ENCODE results near the gene FUNDC2. TPM values are rescaled to one million over a fixed set of nuclear protein-coding genes. Genes with fewer than 3 reads are reported as not detected.
A peak's percentile ranks its signal among the peaks of the same experiment; 100 is the strongest.

FUNDC2 gene
- polyA plus RNA-seq, 1 donor (not counting 4 experiments of a cell fraction or from before 2014, with no cell fraction given), result 98.1 TPM

DNA sequence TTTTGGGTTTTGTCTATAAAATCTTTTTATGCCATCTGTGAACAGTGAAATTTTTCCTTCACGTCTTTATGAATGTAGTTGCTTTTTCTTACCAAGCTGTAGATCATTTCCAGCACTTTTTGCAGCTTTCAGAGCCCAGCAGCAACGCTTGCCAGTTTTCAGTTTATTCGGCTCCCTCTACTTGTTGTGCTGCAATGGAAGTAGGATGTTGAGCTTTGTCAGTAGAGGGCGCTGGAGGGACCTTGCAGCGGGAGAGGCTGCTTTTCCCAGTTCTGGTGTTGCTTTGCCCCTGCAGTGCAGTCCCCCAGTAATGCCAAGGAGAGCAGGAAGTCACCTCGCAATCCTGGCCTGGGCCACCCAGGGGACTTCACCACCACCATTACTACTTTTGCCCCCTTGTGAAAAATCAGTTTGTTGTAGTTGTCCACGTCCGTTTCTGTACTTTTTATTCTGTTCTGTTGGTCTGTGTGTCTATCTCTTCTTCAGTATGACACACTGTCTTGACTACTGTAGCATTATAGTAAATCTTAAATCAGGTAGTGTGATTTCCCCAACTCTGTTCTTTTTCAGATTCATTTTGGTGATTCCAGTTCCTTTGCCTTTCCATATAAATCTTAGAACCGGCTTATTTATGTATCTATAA, 22.5 kb downstream of the FUNDC2 start:
- no peaks in the 10 kb centered on the region for H3K4me1 ChIP-seq (ENCODE audit: control insufficient read depth, extremely low read depth, insufficient read depth, low read length)
- H3K4me2 ChIP-seq (ENCODE audit: control insufficient read depth, extremely low read depth, insufficient read depth, low read depth, low read length), result no peak overlapping the region
- H3K79me2 ChIP-seq (ENCODE audit: control insufficient read depth, insufficient read depth, low read length), result no peaks in the 10 kb centered on the region
- FAIRE-seq, result no peak
- H3K9me3 ChIP-seq (ENCODE audit: control insufficient read depth, low read depth, low read length), result no peaks in the 10 kb centered on the region
- no peaks in the 10 kb centered on the region for H4K20me1 ChIP-seq (ENCODE audit: control insufficient read depth, extremely low read depth, insufficient read depth, low read length)
- DNase-seq (ENCODE audit: low read depth, low spot score), result no peak
- H3K4me3 ChIP-seq (ENCODE audit: control insufficient read depth in 2 of 3, extremely low read depth in 1 of 3, insufficient read depth in 2 of 3, low read depth in 1 of 3, low read length in 3 of 3), result no peak overlapping the region
- no peaks in the 10 kb centered on the region for H3K9me1 ChIP-seq (ENCODE audit: control insufficient read depth, extremely low read depth, insufficient read depth, low read length)
- H3K27ac ChIP-seq (ENCODE audit: control insufficient read depth, insufficient read depth, low read length), result no peak overlapping the region
- dilution Hi-C loops (cut with MboI; ENCODE audit: extremely low pct_ligation_motif_present, low sequenced_read_pairs), result no loop called here
- H3K27me3 ChIP-seq (ENCODE audit: control insufficient read depth, extremely low read depth, insufficient read depth, low read length), result no peaks in the 10 kb centered on the region
- no peak overlapping the region for H3K9ac ChIP-seq (ENCODE audit: control insufficient read depth, extremely low read depth, insufficient read depth, low read length)
- TF ChIP-seq EZH2 (IDR thresholded peaks at IDR 0.05; ENCODE audit: low read length), result no peak
- TF ChIP-seq, protein P1, sequence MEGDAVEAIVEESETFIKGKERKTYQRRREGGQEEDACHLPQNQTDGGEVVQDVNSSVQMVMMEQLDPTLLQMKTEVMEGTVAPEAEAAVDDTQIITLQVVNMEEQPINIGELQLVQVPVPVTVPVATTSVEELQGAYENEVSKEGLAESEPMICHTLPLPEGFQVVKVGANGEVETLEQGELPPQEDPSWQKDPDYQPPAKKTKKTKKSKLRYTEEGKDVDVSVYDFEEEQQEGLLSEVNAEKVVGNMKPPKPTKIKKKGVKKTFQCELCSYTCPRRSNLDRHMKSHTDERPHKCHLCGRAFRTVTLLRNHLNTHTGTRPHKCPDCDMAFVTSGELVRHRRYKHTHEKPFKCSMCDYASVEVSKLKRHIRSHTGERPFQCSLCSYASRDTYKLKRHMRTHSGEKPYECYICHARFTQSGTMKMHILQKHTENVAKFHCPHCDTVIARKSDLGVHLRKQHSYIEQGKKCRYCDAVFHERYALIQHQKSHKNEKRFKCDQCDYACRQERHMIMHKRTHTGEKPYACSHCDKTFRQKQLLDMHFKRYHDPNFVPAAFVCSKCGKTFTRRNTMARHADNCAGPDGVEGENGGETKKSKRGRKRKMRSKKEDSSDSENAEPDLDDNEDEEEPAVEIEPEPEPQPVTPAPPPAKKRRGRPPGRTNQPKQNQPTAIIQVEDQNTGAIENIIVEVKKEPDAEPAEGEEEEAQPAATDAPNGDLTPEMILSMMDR (optimal IDR thresholded peaks at IDR 0.05 in 1 of 3, IDR thresholded peaks at IDR 0.05 in 1 of 3, conservative IDR thresholded peaks at IDR 0.05 in 1 of 3; ENCODE audit: extremely low read depth in 1 of 3, insufficient read depth in 2 of 3, low read length in 3 of 3), result peak; percentile 49 to 74 (median 68)
- H3K36me3 ChIP-seq (ENCODE audit: control insufficient read depth in 2 of 2, extremely low read depth in 1 of 2, insufficient read depth in 2 of 2, low read length in 2 of 2), result no peaks in the 10 kb centered on the region
- no peak overlapping the region for H2AFZ ChIP-seq (ENCODE audit: control insufficient read depth, low read length)

DNA sequence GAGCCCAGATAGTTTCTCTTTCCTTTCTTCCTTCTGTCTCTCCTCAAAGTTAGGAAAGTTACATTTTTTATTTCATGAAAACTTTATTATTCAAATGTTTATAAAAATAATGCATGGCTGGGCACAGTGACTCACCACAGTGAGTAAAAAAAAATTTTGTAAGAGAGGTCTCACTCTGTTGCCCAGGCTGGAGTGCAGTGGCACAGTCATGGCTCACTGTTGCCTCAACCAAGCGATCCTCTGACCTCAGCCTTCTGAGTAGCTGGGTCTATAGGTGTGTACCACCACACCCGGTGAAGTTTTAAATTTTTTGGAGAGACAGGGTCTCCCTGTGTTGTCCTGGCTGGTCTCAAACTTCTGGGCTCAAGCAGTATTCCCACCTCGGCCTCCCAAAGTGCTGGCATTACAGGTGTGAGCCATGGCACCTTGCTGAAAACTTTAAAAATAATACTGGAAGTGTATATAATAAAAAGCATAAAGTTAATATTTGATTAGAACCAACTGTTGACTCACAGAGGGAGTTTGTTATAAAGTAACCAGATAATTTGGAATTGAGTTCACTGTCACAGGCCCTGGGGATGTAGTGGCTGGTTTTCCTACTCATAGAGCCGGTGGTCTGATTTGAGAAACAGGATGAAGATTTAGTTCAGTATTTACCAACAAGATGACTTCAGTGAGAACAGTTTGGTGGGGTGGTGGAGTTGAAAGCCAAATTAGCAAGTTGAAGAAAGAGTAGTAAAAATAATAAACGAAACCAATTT, 26.3 kb downstream of the FUNDC2 start:
- H3K27ac ChIP-seq (ENCODE audit: control insufficient read depth, insufficient read depth, low read length), result no peak overlapping the region
- DNase-seq (ENCODE audit: low read depth, low spot score), result no peak
- no peak overlapping the region for H3K4me3 ChIP-seq (ENCODE audit: control insufficient read depth in 2 of 3, extremely low read depth in 1 of 3, insufficient read depth in 2 of 3, low read depth in 1 of 3, low read length in 3 of 3)
- no peak for FAIRE-seq
- dilution Hi-C loops (cut with MboI; ENCODE audit: extremely low pct_ligation_motif_present, low sequenced_read_pairs), result no loop called here
- TF ChIP-seq, protein P1 (optimal IDR thresholded peaks at IDR 0.05 in 1 of 3, IDR thresholded peaks at IDR 0.05 in 1 of 3, conservative IDR thresholded peaks at IDR 0.05 in 1 of 3; ENCODE audit: extremely low read depth in 1 of 3, insufficient read depth in 2 of 3, low read length in 3 of 3), result no peak
- no peak for TF ChIP-seq EZH2 (IDR thresholded peaks at IDR 0.05; ENCODE audit: low read length)
- no peak overlapping the region for H3K9ac ChIP-seq (ENCODE audit: control insufficient read depth, extremely low read depth, insufficient read depth, low read length)
- no peaks in the 10 kb centered on the region for H3K27me3 ChIP-seq (ENCODE audit: control insufficient read depth, extremely low read depth, insufficient read depth, low read length)
- H4K20me1 ChIP-seq (ENCODE audit: control insufficient read depth, extremely low read depth, insufficient read depth, low read length), result no peaks in the 10 kb centered on the region
- H3K36me3 ChIP-seq (ENCODE audit: control insufficient read depth in 2 of 2, extremely low read depth in 1 of 2, insufficient read depth in 2 of 2, low read length in 2 of 2), result no peaks in the 10 kb centered on the region
- no peaks in the 10 kb centered on the region for H3K9me1 ChIP-seq (ENCODE audit: control insufficient read depth, extremely low read depth, insufficient read depth, low read length)
- H2AFZ ChIP-seq (ENCODE audit: control insufficient read depth, low read length), result no peak overlapping the region
- H3K79me2 ChIP-seq (ENCODE audit: control insufficient read depth, insufficient read depth, low read length), result no peaks in the 10 kb centered on the region
- no peak overlapping the region for H3K4me2 ChIP-seq (ENCODE audit: control insufficient read depth, extremely low read depth, insufficient read depth, low read depth, low read length)
- H3K4me1 ChIP-seq (ENCODE audit: control insufficient read depth, extremely low read depth, insufficient read depth, low read length), result peaks cover 4% of the 10 kb centered on the region
- H3K9me3 ChIP-seq (ENCODE audit: control insufficient read depth, low read depth, low read length), result no peaks in the 10 kb centered on the region

Data from keratinocyte (primary cell).